GM10248 (cell line): Measurements from ENCODE around the gene OVCA2.

Experiments
- CTCF ChIA-PET: fragments of 300-600 bp; sonication (Branson Sonifier 250); formaldehyde crosslinking; extraction: SDS; loops from one replicate; lab custom pipeline; 2021; ENCODE audit warnings: antibody characterized with exemption; lab: Yijun Ruan, JAX
- POLR2A ChIA-PET: fragments of 350-650 bp; sonication (Branson Sonifier 250); formaldehyde crosslinking; extraction: SDS; loops from one replicate; lab custom pipeline; 2020; ENCODE audit warnings: antibody characterized with exemption; lab: Yijun Ruan, JAX
- DNase-seq: peaks from one replicate; pipeline ENCODE4 v3.0.0; 2012; ENCODE audit errors: extremely low spot score
- TF ChIP-seq, protein P1 (sequence below): IDR thresholded peaks from 2 replicates; pipeline ENCODE4 v1.5.1; 2012; ENCODE audit warnings: mild to moderate bottlenecking, low read depth; ENCODE audit errors: extremely low read depth, missing control alignments, control extremely low read depth

The OVCA2 gene

DNA sequence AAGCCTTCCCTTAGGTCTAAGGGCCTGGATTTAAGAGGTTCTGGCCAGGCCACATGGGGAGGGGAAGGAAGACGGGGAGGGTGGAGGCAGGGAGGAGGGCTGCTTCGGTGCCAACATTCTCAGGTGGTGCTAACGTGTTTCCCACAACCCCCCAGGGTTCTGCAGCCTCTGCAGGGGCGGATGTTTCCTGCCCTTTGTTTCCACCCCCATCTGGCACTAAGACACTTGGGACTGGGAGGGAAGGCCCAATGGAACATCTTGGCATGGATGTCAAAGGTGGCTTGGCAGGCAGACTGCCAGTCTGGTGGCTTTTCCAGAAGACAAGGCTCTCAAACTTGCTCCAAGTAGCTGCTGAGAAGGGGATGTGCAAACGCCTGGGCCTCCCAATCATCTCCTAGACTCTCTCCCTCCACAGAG lies 25.8 kb downstream of the OVCA2 start:
- POLR2A ChIA-PET, result interaction anchor here (0.9 to 1.8 kb wide), 2 partner anchors 15 to 22 kb away, joined by 3 to 6 read pairs; no protein-coding TSS in a partner anchor
- CTCF ChIA-PET, result interaction anchor here (1.1 to 10.3 kb wide), 7 partner anchors 9 to 178 kb away, joined by 3 to 107 read pairs (median 7); partner anchors contain the start of gene HIC1
- DNase-seq, result no peak
- TF ChIP-seq, protein P1, sequence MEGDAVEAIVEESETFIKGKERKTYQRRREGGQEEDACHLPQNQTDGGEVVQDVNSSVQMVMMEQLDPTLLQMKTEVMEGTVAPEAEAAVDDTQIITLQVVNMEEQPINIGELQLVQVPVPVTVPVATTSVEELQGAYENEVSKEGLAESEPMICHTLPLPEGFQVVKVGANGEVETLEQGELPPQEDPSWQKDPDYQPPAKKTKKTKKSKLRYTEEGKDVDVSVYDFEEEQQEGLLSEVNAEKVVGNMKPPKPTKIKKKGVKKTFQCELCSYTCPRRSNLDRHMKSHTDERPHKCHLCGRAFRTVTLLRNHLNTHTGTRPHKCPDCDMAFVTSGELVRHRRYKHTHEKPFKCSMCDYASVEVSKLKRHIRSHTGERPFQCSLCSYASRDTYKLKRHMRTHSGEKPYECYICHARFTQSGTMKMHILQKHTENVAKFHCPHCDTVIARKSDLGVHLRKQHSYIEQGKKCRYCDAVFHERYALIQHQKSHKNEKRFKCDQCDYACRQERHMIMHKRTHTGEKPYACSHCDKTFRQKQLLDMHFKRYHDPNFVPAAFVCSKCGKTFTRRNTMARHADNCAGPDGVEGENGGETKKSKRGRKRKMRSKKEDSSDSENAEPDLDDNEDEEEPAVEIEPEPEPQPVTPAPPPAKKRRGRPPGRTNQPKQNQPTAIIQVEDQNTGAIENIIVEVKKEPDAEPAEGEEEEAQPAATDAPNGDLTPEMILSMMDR, result no peak

DNA sequence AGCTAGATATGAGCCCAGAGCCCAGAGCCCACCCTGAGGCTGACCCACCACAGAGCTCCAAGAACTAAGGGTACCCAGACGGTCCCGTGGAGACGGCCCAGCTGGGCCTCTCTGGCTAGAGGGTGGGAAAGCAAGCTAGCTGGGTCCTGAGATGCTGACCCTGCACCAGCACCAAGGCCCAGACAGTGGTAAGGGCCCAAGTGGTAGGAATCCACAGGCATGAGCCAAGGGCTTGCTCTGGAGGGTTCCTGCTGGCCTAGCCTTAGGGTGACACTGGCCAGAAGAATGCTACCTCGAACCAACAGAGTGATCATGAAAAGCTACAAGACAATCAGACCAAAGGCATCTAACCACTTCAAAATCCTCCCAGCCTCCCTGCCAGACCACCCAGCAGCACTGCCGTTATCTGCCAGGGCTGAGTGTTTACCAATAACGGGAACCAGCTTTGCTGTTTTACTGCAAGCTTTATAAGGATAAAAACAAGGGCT lies 26.3 kb downstream of the OVCA2 start:
- CTCF ChIA-PET, result interaction anchor here (0.9 to 10.3 kb wide), 8 partner anchors 10 to 196 kb away, joined by 3 to 107 read pairs (median 6); partner anchors contain the start of gene HIC1
- POLR2A ChIA-PET, result interaction anchor here (0.6 to 1.8 kb wide), 4 partner anchors 11 to 28 kb away, joined by 3 to 6 read pairs (median 3); no protein-coding TSS in a partner anchor
- TF ChIP-seq, protein P1, result no peak
- no peak for DNase-seq

DNA sequence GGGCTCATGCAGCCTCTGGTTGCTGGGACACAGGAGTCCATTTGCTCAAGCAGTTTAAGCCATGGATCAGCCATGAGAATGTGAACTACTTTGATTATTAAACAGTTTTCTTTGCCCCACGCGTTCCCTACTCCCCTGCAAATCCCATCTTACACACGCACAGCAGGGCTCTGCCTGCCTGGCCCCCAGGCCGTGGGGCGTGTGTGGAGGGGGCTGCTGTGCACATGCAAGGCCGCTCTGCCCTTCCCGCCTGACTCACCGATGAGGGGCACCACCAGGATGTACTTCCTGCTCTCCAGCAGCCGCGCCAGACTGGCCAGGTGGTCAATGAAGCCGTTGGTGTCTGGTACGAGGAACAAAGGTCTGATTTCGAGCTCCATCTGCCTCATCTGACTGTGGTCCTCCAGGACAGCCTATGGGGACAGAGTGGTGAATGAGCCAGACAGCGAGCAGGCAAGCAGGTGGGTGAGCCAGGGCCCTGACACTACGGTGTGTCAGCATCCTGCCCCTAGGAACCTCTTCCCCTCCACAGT lies 26.8 kb downstream of the OVCA2 start:
- ChIA-PET POLR2A (interaction anchor here (0.6 to 1.8 kb wide), 3 partner anchors 12 to 28 kb away, joined by 3 to 6 read pairs (median 3); no protein-coding TSS in a partner anchor), CTCF (interaction anchor here (0.9 to 10.3 kb wide), 11 partner anchors 11 to 196 kb away, joined by 3 to 107 read pairs (median 7); partner anchors contain the start of gene HIC1)
- TF ChIP-seq, protein P1, result no peak
- no peak for DNase-seq

DNA sequence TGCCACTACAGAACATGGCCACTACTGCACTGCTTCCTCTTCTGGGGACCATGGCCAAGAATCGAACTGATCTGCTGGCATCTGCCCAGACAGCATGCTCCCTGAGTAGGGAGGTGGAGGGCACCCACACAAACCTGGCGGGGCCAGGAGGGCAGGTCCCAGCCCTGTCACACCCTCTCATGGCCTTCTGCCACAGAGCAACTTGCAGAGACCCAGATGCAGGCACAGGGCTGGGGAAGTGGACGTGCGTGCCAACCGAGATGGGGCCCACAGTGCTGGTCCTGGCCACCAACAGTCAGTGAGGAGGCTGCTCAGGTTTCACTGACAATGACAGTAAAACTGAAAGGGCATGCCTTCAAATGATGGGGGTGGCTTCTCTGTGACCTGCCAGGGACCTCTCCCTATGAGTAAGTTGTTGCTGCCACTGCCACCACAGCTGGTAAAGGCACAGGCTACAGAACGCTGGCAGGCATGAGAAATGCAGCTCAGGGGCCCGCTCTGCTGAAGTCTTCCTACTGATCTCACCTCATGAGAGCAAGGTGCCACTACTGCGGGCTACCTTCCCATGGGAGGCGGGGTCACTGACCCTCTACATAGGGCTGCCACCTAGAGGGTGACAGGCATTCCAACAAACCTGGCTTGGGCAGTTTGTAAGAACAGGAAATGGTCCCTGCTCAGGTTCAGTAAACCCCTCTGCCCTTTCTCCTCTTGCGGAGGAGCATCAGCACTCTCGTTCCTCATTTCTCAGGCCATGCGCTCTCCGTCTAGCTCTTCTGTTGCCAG lies 28.6 kb downstream of the OVCA2 start:
- ChIA-PET POLR2A (interaction anchor here (0.9 to 1.6 kb wide), 5 partner anchors 14 to 168 kb away, joined by 3 to 4 read pairs (median 3); no protein-coding TSS in a partner anchor), CTCF (interaction anchor here (1.1 to 10.3 kb wide), 8 partner anchors 10 to 175 kb away, joined by 4 to 107 read pairs (median 14); no protein-coding TSS in a partner anchor)
- TF ChIP-seq, protein P1, result no peak
- peak; percentile 84 for DNase-seq

DNA sequence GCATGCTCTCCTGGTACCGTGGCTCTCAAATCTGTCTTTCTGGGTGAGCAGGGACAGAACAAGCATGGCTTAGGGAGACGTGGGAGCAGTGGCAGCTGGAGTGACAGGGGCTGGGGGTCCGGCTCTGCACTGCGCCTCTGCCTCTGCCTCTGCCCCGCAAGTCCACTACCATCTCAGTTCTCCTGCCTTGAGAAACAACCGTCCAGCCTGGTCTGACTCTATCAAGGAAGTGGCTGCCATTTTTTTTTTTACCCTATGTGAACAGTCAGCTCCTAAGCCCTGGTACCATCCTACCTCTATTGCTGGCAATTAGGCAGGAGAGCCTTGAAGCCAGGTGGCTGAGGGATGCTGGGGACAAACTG lies 29.2 kb downstream of the OVCA2 start:
- ChIA-PET CTCF (interaction anchor here (1.1 to 10.3 kb wide), 7 partner anchors 10 to 174 kb away, joined by 3 to 107 read pairs (median 20); no protein-coding TSS in a partner anchor), POLR2A (interaction anchor here (0.9 to 1.6 kb wide), 4 partner anchors 13 to 168 kb away, joined by 3 to 4 read pairs (median 3); no protein-coding TSS in a partner anchor)
- no peak for DNase-seq
- TF ChIP-seq, protein P1, result no peak
